ENCODE measurements around the gene TIMP3.

The TIMP3 gene

GRCh38 chr22:32827049-32827602 lies 25.6 kb downstream of the TIMP3 start:
- ChIA-PET CTCF (interaction anchor here (0.7 to 9.0 kb wide), 18 partner anchors 10 to 297 kb away, joined by 3 to 73 read pairs (median 7); no protein-coding TSS in a partner anchor), POLR2A (interaction anchor here (1.6 kb wide), 1 partner anchor 25 kb away, joined by 6 read pairs; the partner anchor contains the start of gene TIMP3)
- TF ChIP-seq, protein P1, sequence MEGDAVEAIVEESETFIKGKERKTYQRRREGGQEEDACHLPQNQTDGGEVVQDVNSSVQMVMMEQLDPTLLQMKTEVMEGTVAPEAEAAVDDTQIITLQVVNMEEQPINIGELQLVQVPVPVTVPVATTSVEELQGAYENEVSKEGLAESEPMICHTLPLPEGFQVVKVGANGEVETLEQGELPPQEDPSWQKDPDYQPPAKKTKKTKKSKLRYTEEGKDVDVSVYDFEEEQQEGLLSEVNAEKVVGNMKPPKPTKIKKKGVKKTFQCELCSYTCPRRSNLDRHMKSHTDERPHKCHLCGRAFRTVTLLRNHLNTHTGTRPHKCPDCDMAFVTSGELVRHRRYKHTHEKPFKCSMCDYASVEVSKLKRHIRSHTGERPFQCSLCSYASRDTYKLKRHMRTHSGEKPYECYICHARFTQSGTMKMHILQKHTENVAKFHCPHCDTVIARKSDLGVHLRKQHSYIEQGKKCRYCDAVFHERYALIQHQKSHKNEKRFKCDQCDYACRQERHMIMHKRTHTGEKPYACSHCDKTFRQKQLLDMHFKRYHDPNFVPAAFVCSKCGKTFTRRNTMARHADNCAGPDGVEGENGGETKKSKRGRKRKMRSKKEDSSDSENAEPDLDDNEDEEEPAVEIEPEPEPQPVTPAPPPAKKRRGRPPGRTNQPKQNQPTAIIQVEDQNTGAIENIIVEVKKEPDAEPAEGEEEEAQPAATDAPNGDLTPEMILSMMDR (IDR thresholded peaks at IDR 0.05; ENCODE audit: insufficient read depth, low read length, missing control alignments): no peak
- no peak for DNase-seq (ENCODE audit: low read depth, low spot score)
- H3K4me3 ChIP-seq (ENCODE audit: low read depth, low read length): no peak overlapping the region

DNA sequence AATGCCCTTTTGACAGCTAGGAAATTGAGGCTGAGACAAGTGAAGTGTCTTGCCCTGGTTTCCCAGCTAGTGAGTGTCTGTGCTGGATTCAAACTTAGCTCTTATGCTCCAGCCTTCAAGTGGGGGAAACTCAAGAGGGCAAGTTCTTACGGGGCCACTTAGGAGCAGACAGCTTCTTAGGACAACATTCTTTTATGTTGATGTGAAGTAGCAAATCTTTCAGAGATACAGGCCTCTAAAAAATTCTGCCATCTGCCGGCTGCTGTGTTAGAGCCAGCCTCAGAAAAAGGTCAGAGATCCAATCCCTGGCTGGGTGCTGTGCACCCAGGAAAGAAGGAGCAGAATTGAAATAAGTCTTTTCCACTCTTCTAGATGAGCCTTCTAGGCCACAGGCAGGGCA lies 26.6 kb downstream of the TIMP3 start:
- TF ChIP-seq, protein P1 (IDR thresholded peaks at IDR 0.05; ENCODE audit: insufficient read depth, low read length, missing control alignments): no peak
- ChIA-PET CTCF (interaction anchor here (0.7 to 9.0 kb wide), 16 partner anchors 9 to 1226 kb away, joined by 3 to 73 read pairs (median 8); no protein-coding TSS in a partner anchor), POLR2A (interaction anchor here (1.6 kb wide), 1 partner anchor 26 kb away, joined by 6 read pairs; the partner anchor contains the start of gene TIMP3)
- DNase-seq (ENCODE audit: low read depth, low spot score): no peak
- no peak overlapping the region for H3K4me3 ChIP-seq (ENCODE audit: low read depth, low read length)

GRCh38 chr22:32828561-32828960 lies 27.1 kb downstream of the TIMP3 start:
- POLR2A ChIA-PET: interaction anchor here (0.8 kb wide), 1 partner anchor 25 kb away, joined by 3 read pairs; no protein-coding TSS in a partner anchor

GRCh38 chr22:32829451-32829851 lies 27.9 kb downstream of the TIMP3 start:
- ChIA-PET CTCF (interaction anchor here (1.0 to 9.0 kb wide), 7 partner anchors 7 to 300 kb away, joined by 5 to 73 read pairs (median 24); no protein-coding TSS in a partner anchor), POLR2A (interaction anchor here (0.8 kb wide), 1 partner anchor 25 kb away, joined by 3 read pairs; no protein-coding TSS in a partner anchor)
- no peak overlapping the region for H3K4me3 ChIP-seq (ENCODE audit: low read depth, low read length)
- no peak for DNase-seq (ENCODE audit: low read depth, low spot score)
- TF ChIP-seq, protein P1 (IDR thresholded peaks at IDR 0.05; ENCODE audit: insufficient read depth, low read length, missing control alignments): no peak

More at GRCh38 chr22:32828561-32828960, 27.1 kb downstream of the TIMP3 start:
- TF ChIP-seq, protein P1 (IDR thresholded peaks at IDR 0.05; ENCODE audit: insufficient read depth, low read length, missing control alignments): no peak
- CTCF ChIA-PET: interaction anchor here (0.6 to 9.0 kb wide), 13 partner anchors 8 to 1226 kb away, joined by 3 to 73 read pairs (median 8); no protein-coding TSS in a partner anchor
- no peak for DNase-seq (ENCODE audit: low read depth, low spot score)
- H3K4me3 ChIP-seq (ENCODE audit: low read depth, low read length): no peak overlapping the region

DNA sequence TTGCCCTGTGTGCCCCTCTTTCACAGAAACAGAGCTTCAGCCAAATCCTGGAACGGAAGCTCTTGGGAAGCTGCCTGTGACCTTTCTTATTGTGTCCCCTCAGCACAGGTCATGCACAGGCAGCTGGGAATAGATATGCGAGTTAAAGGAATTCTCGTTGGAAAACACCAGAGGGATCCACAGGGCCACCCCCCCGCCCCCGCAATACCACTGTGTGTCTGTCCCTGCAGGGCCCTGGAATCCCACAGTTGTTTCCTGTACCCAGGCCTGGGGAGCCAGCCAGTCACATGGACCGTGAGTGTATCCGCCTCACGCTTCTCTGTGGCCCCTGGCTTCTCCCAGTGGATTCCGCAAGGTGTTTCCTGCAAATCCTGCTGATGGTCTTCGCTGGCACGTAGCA lies 29.0 kb downstream of the TIMP3 start:
- ChIA-PET POLR2A (no interaction called here), CTCF (interaction anchor here (1.2 to 9.0 kb wide), 7 partner anchors 6 to 301 kb away, joined by 4 to 42 read pairs (median 22); no protein-coding TSS in a partner anchor)
- no peak for DNase-seq (ENCODE audit: low read depth, low spot score)
- TF ChIP-seq, protein P1 (IDR thresholded peaks at IDR 0.05; ENCODE audit: insufficient read depth, low read length, missing control alignments): no peak
- H3K4me3 ChIP-seq (ENCODE audit: low read depth, low read length): no peak overlapping the region

DNA sequence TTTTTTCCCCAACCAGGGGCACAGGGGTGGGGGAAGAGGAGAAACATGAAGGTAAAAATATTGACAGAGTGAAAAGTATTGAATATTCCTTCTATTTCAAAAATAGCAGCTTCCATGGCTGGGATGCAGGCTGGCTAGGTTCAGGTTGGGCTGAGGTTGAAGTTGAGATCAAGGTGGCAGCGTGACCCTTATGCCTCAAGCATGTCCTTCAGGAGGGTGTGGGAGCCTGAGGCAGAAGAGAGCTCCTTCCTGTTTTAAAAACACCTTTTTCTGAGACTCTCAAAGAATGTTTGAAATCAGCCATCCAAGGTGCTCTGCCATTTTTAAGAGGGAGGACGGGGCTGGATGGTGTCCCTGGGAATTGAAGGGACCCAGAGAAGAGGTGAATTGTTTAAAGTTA lies 29.5 kb downstream of the TIMP3 start:
- ChIA-PET POLR2A (no interaction called here), CTCF (interaction anchor here (0.7 to 9.0 kb wide), 6 partner anchors 9 to 302 kb away, joined by 3 to 42 read pairs (median 19); no protein-coding TSS in a partner anchor)
- TF ChIP-seq, protein P1 (IDR thresholded peaks at IDR 0.05; ENCODE audit: insufficient read depth, low read length, missing control alignments): no peak
- no peak for DNase-seq (ENCODE audit: low read depth, low spot score)
- no peak overlapping the region for H3K4me3 ChIP-seq (ENCODE audit: low read depth, low read length)
